ENCODE data around the gene LRIG1.

Gene LRIG1

DNA sequence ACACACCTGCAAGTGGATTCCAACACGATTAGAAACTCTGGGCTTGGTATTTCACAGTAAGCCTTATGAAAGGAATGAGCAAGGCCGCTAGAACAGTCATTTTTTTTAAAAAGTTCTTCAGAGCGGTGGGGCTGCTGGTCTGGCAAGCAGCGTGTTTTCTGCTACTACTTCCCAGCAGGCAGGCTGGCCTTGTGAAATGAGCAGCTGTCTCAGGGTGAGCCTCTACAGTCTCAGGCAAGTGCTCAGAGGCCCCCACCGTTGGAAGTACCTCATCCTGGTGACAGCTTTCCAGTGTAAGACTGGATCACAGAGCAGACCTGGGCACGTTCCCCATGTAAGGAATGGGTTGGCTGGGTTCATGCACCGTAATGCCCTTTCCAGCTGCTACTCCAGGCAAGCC, 119.2 kb downstream of the LRIG1 start:
- DNase-seq: no peak

GRCh38 chr3:66380200-66380932, 120.5 kb downstream of the LRIG1 start:
- no peak for DNase-seq

- DNase-seq: no peak
Observed at GRCh38 chr3:66379565-66379964, 121.3 kb downstream of the LRIG1 start.

DNA sequence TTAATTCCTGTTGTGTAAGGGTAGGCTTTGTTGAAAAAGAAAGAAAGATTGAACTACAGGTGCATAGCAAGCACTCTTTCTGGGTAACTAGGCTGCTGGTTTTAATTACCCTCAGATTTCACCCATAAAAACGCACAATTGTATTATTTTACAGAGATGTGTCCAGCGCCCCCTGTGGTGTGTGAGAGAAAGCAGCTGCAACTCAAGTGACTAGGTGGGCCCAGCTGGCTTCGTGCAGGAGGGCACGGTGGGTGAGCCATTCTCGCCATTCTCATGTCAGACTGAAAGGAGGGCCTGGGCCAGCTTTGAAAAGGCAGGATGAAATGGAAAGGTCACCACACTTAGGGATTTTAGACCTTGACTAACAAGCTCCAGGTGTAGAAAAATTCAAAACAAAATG, 122.6 kb downstream of the LRIG1 start:
- DNase-seq: peak; percentile 21 to 55

GRCh38 chr3:66377800-66378199, 123.0 kb downstream of the LRIG1 start:
- DNase-seq: peak in 1 of 2 donors; percentile 29

GRCh38 chr3:66376568-66376967, 124.3 kb downstream of the LRIG1 start:
- DNase-seq: no peak

GRCh38 chr3:66372681-66373350, 128.0 kb downstream of the LRIG1 start:
- DNase-seq: peak; percentile 42 to 60

DNA sequence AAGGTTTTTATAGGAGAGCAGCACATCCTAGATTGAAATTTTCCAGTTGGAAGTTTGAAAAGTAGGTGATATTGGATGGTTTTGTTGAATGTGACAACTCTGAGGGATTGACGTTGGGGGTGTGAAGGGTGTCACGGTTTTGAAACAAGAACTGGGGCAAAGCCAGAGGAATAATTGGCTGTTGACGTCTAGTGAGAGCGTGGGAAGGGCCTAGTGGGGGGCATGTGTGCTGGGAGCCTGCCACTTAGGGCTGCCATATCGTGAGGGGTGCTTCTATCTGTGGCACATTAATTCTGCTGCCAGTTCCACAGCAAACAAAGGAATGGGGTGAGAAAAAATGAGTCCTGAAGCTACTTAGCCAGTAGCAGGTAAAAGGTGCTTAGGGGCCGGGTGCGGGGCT, 129.4 kb downstream of the LRIG1 start:
- no peak for DNase-seq

- no peak for DNase-seq
Observed at GRCh38 chr3:66370179-66370578, 130.6 kb downstream of the LRIG1 start.

- DNase-seq: no peak
Observed at GRCh38 chr3:66367979-66368378, 132.8 kb downstream of the LRIG1 start.

GRCh38 chr3:66366747-66367146, 134.1 kb downstream of the LRIG1 start:
- DNase-seq: no peak

- DNase-seq: no peak
Observed at GRCh38 chr3:66365080-66365479, 135.7 kb downstream of the LRIG1 start.

DNA sequence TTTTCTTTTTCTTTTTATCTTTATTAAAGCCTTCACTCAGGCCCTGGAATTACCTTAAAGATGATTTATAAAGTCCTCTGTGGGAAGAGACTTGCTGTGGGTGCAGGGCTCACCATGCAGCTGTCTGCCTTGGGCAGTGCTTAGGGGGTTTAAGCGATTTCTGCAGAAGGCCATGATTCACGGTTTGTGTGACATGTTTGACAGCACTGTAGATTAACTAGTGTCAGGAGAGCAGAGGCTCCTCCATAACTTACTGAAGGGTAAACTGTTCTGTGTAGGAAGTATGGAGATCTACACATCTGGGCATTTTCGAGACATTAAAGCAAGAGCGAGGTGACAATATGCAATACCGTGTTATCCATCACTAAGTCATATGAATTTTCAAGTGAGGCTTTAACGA, 137.7 kb downstream of the LRIG1 start:
- DNase-seq: no peak

GRCh38 chr3:66362541-66362941, 138.3 kb downstream of the LRIG1 start:
- DNase-seq: no peak

DNA sequence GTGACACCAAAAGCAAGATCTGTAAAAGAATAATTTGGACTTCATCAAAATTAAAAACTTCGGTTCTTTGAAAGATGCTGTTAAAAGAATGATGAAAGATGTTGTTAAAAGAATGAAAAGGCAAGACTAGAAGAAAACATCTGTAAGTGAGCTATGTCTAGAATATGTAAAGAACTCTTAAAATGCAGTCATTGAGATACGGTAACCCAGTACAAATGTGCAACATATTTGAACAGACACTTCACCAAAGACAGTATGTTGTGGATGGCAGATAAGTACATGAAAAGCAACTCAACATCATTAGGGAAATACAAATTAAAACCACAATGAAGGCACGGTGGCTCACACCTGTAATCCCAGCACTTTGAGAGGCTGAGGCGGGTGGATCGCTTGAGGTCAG, 139.5 kb downstream of the LRIG1 start:
- no peak for DNase-seq

- DNase-seq: no peak
Observed at GRCh38 chr3:66355997-66356396, 144.8 kb downstream of the LRIG1 start.

- DNase-seq: no peak
Observed at GRCh38 chr3:66355394-66355793, 145.4 kb downstream of the LRIG1 start.

- peak in 1 of 2 donors; percentile 19 for DNase-seq
Observed at GRCh38 chr3:66354001-66354400, 146.8 kb downstream of the LRIG1 start.

- no peak for DNase-seq
Observed at GRCh38 chr3:66353530-66353929, 147.3 kb downstream of the LRIG1 start.

- DNase-seq: no peak
Observed at GRCh38 chr3:66353039-66353438, 147.8 kb downstream of the LRIG1 start.

GRCh38 chr3:66350601-66351000, 150.2 kb downstream of the LRIG1 start:
- no peak for DNase-seq

GRCh38 chr3:66348704-66349103, 152.1 kb downstream of the LRIG1 start:
- no peak for DNase-seq

GRCh38 chr3:66344848-66345578, 155.8 kb downstream of the LRIG1 start:
- no peak for DNase-seq

DNA sequence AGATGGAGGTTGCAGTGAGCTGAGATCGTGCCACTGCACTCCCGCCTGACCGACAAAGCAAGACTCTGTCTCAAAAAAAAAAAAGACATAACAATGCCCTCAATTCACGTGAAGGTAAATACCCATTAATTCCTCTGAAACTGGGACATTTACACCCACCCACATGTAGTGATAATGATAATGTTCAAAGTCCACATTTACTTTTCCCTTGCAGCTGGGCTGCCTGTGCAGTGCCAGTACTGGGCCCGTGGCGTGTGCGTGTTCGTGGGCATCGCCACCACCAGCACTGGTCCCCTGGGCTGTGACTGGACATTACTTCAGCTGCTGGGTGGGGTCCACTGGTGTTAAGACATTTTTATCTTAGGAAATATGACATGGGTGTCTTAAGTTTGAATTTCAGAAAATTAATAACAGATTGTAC, 156.4 kb downstream of the LRIG1 start:
- DNase-seq: no peak
